C4-2B (cell line): ENCODE data around the gene TSPEAR.

ENCODE experiments used
- CTCF ChIP-seq: fragments of 450-650 bp; conservative IDR thresholded peaks from 2 replicates; pipeline ENCODE4 v1.5.1; 2017; ENCODE audit warnings: mild to moderate bottlenecking
- ZFX ChIP-seq: fragments of 450-650 bp; IDR thresholded peaks from 2 replicates; pipeline ENCODE4 v1.6.1; 2017

- TF ChIP-seq CTCF: no peak
- no peak for TF ChIP-seq ZFX
These were observed 252.2 kb downstream of the TSPEAR start for GRCh38 chr21:44458971-44459711.
